HG02870 (cell line): ENCODE data around the gene PLK2.

Experiments used
- ATAC-seq: cut with Tn5 transposase; IDR thresholded peaks from one replicate; pipeline ENCODE4 v1.9.1; 2021; ENCODE audit warnings: mild to moderate bottlenecking, moderate library complexity; ENCODE audit not compliant: unreplicated experiment

PLK2 gene

DNA sequence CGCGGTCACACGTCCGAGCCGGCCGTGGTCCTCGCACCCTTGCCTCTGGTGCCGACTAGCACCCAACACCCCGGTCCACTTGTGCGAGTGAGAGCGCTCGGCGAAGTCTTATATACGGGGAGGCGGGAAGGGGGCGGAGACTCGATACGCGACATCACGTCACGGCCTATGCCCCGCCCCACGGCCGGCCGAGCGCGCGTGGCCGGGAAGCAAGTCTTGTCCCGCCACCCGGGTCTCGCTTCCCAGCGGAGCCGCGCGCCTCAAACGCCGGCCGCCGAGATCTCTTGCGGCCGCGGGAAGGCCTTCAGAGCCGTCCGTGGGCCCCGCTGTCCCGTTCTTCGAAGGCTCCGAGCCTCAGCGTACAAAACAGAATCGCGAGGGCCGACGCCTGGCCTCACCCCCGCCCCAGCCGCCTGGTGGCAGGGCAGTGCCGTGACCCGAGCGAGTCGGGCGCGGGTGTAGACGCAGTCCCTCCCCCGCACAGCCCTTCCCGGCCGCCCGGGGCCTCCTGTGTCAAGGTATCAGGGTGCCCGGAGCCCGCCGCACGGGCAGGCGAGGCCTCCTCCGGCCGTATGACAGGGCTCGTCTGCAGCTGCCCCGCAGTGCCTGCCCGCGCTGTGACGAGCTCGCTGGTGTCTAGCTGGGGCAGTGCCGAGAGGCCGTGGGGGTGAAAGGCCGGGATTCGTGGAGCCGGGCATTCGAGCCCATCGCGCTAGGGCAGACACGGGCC lies at the start of gene PLK2:
TSS of gene PLK2 (minus strand) at position 85 of the 730 bp plus-strand sequence. CDS start 127 bp downstream, outside the sequence.
- peak; percentile 61 for ATAC-seq

DNA sequence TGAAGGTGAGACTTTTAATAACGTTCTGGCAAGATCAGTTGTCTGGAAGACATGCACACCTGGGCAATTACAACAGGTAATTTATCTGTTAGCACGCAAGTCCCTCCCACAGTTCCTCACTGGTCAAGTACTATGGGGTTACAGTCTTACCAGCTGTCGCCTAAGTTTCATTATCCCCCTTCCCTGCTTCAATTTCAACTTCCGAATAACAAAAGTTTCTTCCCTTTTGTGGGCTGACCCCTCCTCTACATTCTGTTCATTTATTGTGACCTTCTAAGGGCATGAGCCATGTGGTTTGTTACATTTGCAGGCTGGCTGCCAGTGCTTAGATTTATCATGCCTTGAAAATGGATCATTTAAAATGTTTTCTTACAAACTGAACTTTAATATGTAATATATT lies 47.8 kb upstream of the PLK2 start:
- ATAC-seq, result no peak

- ATAC-seq, result peak; percentile 67
These were observed 46.2 kb upstream of the PLK2 start for GRCh38 chr5:58505971-58506640.

DNA sequence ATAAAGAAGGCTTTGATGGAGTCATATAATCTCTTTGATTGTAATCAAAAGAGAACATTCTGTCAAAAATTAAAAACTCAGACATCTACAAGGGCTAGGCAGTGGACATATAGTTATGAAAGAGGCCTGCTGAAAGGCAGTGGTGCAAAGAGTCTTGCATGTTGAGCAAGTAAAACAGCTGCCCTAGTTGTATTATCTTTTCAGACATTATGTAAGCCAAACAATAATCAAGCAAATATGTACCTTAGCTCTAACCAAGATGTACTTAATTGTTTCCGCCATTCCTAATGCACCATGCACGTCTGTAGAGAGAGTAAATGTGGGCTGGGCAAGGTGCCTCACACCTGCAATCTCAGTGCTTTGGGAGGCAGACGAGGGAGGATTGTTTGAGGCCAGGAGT lies 45.6 kb upstream of the PLK2 start:
- ATAC-seq, result no peak

DNA sequence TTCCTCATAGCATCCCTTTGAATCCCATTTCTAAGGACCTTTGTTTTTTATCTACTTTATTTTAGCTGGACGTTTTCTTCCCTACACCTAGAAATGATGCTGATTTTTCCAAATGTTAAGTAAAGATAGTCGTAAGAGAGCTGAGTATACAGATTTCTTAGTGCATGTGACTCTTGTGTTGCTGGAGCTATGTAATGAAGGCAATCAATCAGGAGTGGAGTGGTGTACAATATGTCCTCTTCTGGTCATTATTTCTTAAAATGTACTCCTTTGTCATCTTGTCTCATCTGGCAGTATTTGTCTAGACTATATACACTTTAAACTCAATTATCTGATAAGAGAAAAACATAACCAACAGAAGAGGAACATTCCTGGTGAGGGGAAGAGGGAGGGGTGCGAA lies 44.9 kb upstream of the PLK2 start:
- no peak for ATAC-seq

GRCh38 chr5:58503390-58504046 lies 43.6 kb upstream of the PLK2 start:
- ATAC-seq, result no peak

DNA sequence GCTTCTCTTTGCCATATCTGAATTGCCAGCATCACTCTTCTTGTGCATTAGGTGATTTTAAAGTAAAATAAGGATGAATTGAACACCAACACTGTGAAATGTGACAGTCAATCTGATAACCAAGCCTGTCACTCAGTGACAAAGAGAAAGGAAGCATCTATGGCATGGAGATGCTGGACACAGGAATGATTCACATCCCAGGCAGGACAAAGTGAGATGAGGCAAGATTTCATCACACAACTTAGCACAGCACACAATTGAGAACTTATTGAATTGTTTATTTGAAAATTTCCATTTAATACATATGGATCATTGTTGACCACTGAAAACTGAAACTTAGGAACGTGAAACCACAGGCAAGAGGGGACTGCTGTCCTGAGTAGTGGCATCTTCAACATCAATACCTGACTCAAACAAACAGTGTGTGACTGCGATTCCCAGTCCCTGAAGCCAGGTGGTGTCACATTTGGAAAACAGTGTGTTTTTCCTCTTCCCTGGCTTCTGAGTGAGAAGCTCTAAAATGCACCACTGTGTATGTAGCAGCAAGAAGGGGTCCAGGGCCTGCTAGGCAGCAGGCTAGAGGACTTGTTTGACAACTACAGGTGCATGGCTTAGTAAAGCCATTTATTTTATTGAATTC lies 42.0 kb upstream of the PLK2 start:
- ATAC-seq, result no peak

GRCh38 chr5:58499941-58500340 lies 40.1 kb upstream of the PLK2 start:
- no peak for ATAC-seq

DNA sequence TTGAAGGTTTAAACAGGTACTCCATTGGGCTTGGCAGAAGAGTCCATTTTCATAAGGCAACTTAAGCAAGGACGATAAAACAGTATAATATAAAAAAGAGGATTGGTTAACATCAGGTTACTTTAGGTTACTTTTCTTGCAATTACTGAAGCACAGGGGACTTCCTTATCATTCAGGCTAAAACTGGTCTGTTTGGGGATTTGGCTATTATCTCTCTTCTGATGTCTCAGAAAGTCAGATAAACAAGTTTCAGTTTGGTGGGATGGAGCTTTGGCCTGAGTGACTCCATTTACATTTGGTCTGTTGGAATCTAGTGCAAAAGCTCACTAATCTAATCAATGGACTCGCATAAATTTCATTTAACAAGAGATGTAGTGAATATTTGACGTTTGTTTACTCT lies 39.3 kb upstream of the PLK2 start:
- no peak for ATAC-seq

GRCh38 chr5:58498340-58498942 lies 38.6 kb upstream of the PLK2 start:
- ATAC-seq, result no peak

- ATAC-seq, result no peak
These were observed 38.0 kb upstream of the PLK2 start for GRCh38 chr5:58497921-58498320.

GRCh38 chr5:58497386-58497785 lies 37.5 kb upstream of the PLK2 start:
- no peak for ATAC-seq

- ATAC-seq, result no peak
These were observed 36.6 kb upstream of the PLK2 start for GRCh38 chr5:58496488-58496887.

DNA sequence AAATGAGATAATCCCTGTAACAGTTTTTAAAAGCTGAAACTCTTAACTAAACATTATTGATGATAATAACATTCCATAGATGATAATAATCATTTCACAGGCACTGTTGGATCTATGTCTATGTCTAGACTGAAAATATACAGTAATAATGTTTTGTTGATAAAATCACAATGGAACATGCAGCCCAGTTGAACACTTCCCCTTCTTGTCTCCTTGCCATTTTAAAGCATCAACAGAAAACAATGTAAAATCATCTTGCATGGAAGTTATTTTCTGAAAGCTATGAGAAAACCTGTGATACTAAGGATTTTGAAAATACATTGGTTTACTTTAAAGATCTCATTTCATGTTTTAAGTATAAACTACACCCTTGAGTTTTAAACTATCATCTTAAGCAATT lies 33.3 kb upstream of the PLK2 start:
- no peak for ATAC-seq

- ATAC-seq, result peak; percentile 86
These were observed 31.5 kb upstream of the PLK2 start, which contains the start of gene GAPT for GRCh38 chr5:58491216-58491892. TSS of gene GAPT (plus strand) at chr5:58491435. CDS start at chr5:58494537, 3,102 bp downstream.

DNA sequence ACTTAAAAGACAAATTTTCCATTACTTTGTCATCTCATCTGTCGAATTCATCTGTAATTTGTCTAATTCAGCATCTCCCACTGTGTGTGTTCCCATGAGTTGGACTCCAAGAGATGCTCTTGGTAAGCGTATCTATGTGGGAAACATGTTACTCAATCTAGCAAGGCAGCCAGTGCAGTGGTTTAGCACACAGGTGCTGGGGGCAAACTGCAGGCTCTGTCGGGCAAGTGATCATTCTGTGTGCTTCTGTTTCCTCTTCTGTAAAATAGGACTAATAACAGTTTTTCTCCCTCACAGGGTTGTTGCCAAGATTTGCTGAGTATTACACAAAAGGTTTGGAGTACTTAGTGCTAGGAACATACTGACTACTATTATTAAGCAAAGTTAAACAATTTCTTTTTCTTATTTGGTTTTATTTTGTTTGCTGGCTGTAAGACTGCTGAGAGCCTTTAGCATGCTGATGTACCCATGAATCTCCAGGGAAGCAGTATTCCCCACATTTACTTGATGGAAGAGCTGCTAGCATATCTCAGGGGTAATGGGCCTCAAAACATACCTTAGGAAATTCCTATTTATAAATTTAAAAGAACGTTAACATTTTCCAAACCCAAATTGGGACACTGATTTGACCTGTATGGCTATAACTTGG lies 30.6 kb upstream of the PLK2 start:
- no peak for ATAC-seq

DNA sequence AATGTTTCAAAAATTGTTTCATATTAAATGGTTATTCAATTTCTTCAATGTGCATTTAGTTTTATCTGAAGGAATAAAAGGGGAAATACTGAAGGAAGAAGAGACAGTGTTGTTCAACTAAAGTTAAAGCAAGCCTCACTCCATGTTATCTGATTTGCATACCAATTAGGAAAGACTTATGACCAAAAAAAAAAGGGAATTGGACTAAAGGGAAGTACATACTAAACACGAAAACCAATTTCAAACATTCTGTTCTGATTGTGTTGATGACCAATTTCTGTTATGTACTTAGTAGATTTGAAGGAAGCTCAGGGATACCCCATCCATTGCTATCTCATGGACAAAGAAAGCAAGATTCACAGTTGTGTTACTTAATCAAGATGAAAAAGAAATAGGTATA lies 26.4 kb upstream of the PLK2 start:
- ATAC-seq, result no peak

- ATAC-seq, result no peak
These were observed 24.6 kb upstream of the PLK2 start for GRCh38 chr5:58484505-58484904.

DNA sequence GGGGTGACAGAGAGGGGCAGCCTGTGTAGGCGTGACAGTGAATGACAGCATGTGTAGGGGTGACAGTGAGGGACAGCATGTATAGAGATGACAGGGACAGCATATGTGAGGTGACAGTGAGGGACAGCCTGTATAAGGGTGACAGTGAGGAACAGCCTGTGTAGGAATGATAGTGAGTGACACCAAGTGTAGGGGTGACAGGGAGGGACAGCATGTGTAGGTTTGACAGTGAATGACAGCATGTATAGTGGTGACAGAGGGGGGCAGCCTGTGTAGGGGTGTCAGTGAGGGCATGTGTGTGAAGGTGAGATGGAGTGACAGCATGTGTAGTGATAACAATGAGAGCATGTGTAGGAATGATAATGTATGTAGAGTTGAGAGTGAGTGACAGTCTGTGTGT lies 22.6 kb upstream of the PLK2 start:
- no peak for ATAC-seq

DNA sequence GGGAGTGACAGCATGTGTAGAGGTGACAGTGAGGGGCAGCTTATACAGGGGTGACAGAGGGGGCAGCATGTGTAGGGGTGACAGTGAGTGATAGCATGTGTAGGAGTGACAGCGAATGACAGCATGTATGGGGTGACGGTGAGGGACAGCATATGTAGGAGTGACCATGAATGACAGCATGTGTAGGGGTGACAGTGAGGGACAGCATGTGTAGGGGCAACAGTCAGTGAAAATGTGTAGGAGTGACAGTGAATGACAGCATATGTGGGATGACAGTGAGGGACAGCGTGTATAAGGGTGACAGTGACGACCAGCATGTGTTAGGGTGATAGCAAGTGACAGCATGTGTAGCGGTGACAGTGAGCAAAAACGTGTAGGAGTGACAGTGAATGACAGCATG lies 21.9 kb upstream of the PLK2 start:
- ATAC-seq, result no peak
